HG03342 (cell line): ENCODE measurements around the gene GPR150.

ENCODE experiments used
- ATAC-seq: cut with Tn5 transposase; IDR thresholded peaks from one replicate; pipeline ENCODE4 v1.9.1; 2021; ENCODE audit warnings: mild to moderate bottlenecking, moderate library complexity; ENCODE audit not compliant: unreplicated experiment

The GPR150 gene

DNA sequence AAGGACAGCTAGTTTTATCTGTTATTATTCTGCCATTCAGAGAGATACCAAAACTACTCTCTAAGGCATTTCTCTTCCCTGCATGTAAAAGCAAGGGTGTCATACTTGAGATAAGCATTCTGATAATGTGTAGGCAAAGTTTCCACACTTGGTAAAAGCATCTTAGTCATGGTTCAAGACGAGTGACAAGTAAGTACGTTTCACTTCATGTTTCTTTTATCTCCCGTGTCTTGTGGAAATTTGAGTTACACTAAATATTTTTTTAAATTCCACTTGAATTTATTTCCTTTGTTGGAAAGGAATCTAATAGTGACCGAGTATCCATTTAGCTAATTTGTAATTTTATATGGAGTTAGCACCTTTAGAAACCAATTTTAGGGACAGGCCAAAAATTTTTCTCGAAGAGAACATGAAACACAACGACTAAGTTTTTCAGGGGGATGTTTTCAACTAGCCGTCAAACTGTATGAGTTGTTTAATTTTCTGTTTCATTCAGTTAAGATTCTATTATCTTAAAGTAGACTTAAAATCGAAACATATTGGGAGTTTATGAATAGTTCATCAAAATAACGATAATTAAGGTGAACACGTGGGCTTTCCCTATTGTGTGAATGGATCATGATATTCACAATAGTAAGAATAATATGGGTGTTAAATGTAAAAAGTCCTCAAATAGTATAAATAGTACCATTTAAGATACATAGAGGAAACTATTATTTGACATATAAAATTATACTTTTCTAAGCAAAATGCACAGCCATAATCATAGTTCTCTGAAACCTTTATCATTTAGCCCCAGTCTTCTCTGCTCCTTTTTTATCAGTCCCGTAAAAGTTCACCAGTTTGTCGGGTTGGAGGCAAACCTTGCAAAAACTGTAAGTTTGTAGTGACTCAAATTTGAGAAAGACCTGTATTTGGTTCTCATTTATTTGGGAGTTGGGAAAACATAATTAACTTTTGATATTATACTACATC lies 28.3 kb downstream of the GPR150 start:
- no peak for ATAC-seq

DNA sequence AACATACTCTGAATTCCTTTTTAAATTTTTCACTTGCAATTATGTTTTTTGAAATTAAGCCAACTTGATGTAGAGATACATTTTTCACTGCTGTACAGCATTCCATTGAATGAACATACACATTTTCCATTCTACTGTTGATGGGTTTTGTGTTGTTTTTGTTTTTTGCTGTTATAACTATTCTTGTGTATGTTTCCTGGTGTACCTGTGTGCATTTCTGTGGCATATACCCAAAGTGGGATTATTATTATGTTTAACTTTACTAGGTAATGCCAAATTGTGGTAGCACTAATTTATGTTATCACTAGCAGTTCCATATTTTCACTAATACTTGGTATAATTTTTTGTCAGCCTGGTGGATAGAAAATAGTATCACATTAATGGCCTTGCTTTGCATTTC lies 29.4 kb downstream of the GPR150 start:
- no peak for ATAC-seq

DNA sequence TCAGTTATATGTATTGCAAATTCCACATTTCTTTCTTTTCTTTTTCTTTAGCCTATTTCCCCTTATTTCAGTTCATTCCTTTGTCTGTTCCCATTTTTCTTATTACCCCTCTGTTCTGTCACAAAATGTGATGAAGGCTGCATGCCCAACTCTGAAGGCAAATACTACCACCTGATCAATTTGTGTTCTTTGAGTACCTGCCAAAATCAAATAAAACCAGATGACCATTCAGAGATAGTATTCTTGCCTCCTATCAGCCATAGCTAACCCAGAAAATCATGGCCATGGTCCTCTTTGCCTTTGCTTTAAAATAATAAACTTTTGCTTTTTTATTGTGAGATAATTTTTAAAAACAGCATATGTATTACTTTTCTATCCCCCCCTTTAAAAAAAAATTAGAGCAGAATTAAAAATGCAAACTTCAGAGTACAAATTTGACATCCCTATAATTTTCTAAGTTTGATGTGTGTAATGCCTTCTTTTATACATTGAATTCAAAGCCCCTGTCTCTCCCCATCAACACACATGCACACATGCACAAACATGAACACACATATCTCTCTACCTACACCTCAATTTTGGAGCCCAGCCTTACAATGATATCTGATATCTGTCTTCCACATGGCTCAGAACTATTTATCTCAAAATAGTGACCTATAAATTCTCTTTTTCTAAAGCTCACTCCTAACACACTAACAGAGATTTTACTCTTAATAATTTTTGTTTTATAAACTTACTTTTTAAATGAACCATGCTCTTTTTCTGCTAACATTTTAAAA lies 30.1 kb downstream of the GPR150 start:
- no peak for ATAC-seq

DNA sequence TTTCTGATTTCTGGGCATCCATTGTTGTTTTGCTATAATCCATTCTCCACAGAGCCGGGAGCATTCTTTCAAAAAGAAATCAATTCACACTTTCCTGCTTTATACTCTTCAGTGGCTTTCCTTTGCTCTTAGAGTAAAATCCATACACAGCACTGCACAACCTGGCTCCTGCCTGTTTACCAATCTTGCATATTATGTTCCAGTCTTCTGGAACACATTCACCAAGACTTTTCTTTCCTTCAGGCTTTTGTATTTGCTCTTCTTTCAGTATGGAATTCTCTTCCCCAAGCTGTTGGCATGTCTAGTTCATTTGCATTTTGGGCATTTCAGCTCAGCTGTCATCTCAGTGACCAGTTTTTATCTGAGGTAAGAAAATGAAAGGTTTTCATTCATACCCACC lies 33.0 kb downstream of the GPR150 start:
- ATAC-seq: no peak

DNA sequence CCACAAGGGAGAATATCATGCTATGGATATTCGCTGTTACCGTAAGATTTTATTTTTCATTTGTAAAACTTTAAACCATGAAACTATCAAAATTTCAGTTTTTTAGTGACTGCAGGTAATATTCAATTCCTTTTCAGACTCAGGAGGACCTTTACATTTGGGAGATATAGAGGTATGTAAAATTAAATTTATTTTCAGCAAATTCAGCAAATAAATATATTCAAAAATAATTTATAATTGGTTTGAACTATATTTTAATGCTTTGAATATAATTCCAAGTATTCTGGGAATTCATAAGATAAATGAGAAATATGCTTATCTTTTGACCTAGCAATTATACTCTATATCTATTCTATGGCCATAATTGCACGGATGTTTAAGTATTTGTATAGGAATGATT lies 34.3 kb downstream of the GPR150 start:
- no peak for ATAC-seq

DNA sequence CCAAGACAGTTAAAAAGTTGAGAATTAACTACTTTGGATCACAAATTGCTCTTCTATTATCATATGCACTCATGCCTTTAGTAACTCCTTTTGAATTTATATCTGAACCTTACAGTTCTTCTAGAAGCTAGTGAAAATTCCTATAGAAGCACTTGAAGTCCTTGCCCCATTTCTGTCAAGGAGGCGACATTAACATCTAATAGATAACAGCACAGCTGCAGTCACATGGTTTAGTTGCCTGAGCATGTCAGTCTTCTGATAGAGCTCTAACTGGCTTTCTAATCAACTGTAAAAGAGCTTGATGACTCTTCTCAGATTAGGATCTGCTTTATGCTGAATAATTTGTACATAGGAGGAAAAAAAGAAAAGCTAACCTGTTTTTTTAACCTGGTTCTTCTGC lies 35.7 kb downstream of the GPR150 start:
- no peak for ATAC-seq

DNA sequence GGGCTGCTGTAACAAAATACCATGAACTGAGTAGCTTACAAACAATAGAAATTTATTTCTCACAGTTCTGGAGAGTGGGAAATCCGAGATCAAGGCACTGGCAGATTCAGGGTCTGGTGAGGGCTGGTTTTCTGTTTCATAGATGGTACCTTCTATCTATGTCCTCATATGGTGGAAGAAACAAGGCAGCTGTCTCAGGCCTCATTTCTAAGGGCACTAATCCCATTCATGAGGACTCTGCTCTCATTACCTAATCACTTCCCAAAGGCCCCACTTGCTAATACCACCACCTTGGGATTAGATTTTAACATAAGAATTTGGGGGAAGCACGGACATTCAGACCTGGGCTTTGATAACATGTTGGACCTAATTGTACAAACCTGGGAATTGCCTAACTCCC lies 40.2 kb downstream of the GPR150 start:
- no peak for ATAC-seq

DNA sequence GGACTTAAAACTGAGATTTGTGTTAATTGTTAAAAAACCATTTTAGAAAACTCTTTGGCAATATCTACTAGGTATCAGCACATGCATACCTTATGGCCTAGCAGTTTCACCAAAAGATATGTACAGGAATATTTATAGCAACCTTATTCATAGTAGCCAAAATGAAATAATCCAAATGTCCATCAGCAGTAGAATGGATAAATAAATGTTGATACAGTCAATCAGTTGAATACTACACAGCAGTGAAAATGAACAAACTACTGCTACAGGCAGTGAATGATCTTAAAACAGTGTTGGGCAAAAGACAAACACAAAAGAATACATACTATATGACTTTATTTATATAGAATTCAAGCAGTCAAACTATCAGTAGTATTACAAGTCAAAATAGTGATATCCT lies 43.1 kb downstream of the GPR150 start:
- no peak for ATAC-seq

DNA sequence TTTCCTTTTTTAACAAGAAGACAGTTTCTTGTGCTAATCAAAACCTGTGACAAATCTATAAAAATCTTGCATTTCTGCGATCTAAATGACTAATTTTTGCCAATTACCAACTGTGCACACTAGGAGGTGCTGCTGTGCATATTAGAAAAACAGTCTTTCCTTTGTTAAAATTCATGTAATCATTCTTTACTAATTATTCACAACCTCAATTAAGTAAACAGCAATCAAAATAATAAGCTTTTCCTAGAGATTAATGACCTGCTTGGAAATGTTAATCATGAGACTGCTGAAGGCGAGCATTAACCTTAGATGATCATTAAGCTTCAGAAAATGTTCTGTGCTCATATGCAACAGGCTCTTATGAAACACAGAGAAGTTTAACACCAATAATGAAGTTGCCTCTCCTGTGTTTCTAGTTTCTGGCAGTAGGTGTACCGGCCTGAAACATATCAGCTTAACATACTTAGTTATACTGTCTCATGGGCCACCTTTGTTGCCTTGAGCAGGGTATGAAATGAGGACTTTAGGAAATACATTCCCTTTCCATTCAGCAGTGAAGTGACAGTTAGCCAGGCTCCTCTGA lies 44.4 kb downstream of the GPR150 start:
- no peak for ATAC-seq

DNA sequence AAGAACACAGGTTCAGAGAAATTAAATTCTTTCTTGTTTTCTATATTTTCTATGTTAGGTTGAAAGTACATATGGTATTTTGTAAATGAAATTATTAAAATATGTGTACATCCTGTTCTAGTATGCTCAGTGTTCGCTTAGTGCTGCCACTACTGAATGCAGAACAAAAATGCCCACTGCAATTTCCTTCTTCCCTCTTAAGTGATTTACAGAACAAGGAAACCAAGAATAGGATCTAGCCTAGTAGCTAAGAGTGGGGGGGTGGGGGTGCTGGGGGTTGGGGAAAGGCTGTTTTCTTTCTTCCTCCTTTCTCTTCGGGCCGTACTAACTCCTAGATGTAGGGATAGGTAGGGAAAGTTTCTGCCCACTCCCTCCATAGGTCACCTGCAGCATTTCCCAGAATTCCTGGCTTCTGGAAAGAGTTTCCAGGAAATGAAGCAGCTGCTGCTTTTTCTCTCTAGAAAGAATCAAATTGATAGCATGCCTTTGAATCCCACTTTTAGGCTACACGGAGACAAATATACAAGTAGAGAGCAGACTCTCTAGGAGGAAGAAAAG lies 47.3 kb downstream of the GPR150 start:
- no peak for ATAC-seq

DNA sequence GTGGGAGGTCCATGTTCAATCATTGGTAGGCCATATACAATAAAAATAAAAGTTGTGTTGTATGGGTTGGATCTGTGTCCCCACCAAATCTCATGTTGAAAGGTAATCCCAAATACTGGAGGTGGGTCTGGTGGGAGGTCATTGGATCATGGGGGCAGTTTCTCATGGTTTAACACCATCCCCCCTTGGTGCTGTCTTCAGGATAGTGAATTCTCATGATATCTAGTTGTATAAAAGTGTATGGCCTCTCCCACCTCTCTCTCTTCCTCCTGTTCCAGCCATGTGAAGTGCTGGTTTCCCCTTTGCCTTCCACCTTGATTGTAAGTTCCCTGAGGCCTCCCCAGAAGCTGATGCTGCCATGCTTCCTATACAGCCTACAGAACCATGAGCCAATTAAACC lies 47.8 kb downstream of the GPR150 start:
- ATAC-seq: no peak

DNA sequence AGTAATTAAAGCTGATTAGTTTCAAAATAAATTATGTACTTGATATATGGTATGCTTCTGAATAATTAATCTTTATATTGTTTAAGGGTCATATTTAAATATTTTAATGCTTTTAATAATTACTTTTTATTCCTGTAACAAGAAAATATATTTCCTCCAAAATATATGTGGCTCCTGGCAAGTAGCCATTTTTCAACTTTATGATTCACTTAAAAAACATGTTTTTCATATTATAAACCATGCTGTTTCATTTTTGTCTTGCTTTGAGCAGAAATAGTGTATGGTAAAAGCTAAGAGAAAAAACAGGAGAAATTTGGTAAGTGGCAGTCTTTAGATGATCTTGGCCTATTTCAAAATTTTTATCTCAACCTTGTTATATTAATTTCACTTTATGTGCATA lies 48.3 kb downstream of the GPR150 start:
- no peak for ATAC-seq

DNA sequence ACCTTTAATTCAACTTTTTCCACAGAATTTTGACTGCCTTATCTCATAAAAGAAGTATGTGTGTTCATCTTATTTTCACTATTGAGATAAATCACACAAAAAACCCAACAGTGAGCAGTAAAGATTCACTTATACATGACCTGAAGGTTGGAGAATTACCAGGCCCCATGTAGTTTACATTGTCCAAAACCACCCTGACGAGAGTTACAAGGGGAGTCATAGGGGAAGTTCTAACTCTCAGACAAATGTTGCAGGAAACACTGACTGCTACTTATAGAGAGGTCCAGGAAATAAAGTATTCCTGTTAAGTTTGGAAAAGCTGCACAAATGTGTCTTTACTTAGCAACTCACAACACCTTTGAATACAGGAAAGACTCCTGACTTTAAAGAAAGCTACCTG lies 48.8 kb downstream of the GPR150 start:
- ATAC-seq: no peak

DNA sequence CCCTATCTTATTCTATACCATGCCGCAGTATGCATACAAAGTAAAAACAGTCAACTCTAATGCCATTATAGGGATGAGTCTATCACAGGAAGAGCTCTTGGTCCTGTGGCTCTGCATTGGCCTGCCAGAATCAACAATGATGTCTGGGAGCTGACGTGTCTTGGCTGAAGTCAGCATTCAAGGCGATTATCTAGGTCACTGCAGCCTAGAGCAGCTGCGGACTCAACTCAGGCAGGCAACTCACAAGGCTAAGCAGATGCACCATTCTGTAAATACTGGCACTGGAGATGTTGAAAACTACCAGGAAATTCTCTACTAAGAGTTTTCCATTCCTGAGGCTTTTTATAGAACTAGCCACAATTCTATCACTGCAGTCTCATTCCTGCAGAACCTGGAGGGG lies 49.7 kb downstream of the GPR150 start:
- ATAC-seq: no peak

DNA sequence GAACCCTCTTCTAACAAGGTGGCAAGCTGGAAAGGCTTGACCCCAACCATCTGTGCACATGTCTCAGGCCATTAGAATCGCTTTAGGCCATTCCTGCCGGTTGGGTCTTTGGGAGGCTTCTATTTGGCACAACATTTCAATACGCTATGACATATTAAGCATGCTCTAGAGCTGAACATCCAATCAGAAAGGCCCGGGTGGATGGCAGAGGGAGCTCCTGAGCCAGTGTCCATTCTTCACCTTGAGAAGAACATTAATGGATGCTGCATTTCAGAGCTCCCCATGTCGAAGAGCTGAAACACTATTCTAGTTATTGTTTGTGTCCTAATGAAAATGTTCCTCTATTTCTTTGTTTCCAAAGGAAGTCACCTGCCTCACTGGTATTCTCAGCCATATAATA lies 50.1 kb downstream of the GPR150 start:
- ATAC-seq: no peak

DNA sequence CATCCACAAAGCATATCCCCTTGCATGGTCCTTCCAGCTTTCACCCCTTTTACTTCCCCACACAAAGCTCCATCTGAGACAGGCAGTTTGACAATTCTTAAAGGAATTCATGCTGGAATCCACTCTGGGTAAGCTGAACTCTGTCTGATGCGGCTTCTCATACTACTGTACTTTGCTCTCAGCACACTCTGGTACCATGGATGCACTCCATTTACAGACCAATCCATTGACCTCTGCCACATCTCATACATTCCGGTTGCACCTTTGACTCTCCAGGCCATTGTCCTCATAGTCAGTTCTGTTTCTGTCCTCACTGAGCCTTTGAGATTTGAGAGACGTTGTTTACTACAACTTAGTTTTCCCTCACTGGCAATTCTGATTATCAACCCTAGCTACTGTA lies 50.7 kb downstream of the GPR150 start:
- no peak for ATAC-seq
